MM.1S (cell line): ENCODE measurements around the gene UNC13B.

Source experiments
- DNase-seq: peaks from one replicate; pipeline ENCODE4 v3.0.0-alpha.2; 2015
- H2AFZ ChIP-seq: fragments of 300-600 bp; sonication (generic); 2 replicates; pipeline ENCODE4 v1.6.0; 2016; ENCODE audit warnings: antibody characterized with exemption, low read length
- H3F3A ChIP-seq: fragments of 300-600 bp; sonication (generic); 2 replicates; pipeline ENCODE4 v1.6.1; 2016; ENCODE audit warnings: mild to moderate bottlenecking, antibody characterized with exemption, low read length, moderate library complexity, mixed read lengths; ENCODE audit not compliant: insufficient read depth
- H3K27ac ChIP-seq: fragments of 300-600 bp; sonication (generic); 2 replicates; pipeline ENCODE4 v1.5.1; 2016; ENCODE audit warnings: mild to moderate bottlenecking, low read length
- H3K27me3 ChIP-seq: fragments of 300-600 bp; sonication (generic); replicated peaks from 2 replicates; pipeline ENCODE4 v1.6.0; 2016; ENCODE audit warnings: low read length; ENCODE audit not compliant: insufficient read depth
- H3K36me3 ChIP-seq: fragments of 300-600 bp; sonication (generic); replicated peaks from 2 replicates; pipeline ENCODE4 v1.6.1; 2016; ENCODE audit warnings: mild to moderate bottlenecking, low read length, mixed read lengths; ENCODE audit not compliant: insufficient read depth
- H3K4me1 ChIP-seq: fragments of 300-600 bp; sonication (generic); 2 replicates; pipeline ENCODE4 v1.6.1; 2016; ENCODE audit warnings: low read length, mixed read lengths
- H3K4me2 ChIP-seq: fragments of 300-600 bp; sonication (generic); 2 replicates; pipeline ENCODE4 v1.6.0; 2016; ENCODE audit warnings: low read depth, low read length
- H3K4me3 ChIP-seq: fragments of 300-600 bp; sonication (generic); 2 replicates; pipeline ENCODE4 v1.5.1; 2016; ENCODE audit warnings: low read length, mixed read lengths
- H3K79me2 ChIP-seq: fragments of 300-600 bp; sonication (generic); 2 replicates; pipeline ENCODE4 v1.6.1; 2016; ENCODE audit warnings: mixed run types, low read length, mixed read lengths
- H3K9ac ChIP-seq: fragments of 300-600 bp; sonication (generic); 2 replicates; pipeline ENCODE4 v1.6.1; 2016; ENCODE audit warnings: low read length, mixed read lengths
- H3K9me2 ChIP-seq: fragments of 300-600 bp; sonication (generic); replicated peaks from 2 replicates; pipeline ENCODE4 v1.6.1; 2016; ENCODE audit warnings: mild to moderate bottlenecking, low read length, mixed read lengths; ENCODE audit not compliant: insufficient read depth
- H3K9me3 ChIP-seq: fragments of 300-600 bp; sonication (generic); replicated peaks from 2 replicates; pipeline ENCODE4 v1.6.1; 2016; ENCODE audit warnings: mild to moderate bottlenecking, low read length, mixed read lengths; ENCODE audit not compliant: insufficient read depth
- H4K20me1 ChIP-seq: fragments of 300-600 bp; sonication (generic); 2 replicates; pipeline ENCODE4 v1.6.1; 2016; ENCODE audit warnings: mild to moderate bottlenecking, low read length, moderate library complexity, mixed read lengths; ENCODE audit not compliant: insufficient read depth
- EZH2 ChIP-seq: fragments of 300-600 bp; sonication (generic); optimal IDR thresholded peaks from 2 replicates; pipeline ENCODE3; 2017; ENCODE audit warnings: low read depth, mild to moderate bottlenecking, antibody characterized with exemption, low read length, mixed read lengths
- EZH2phosphoT487 ChIP-seq: fragments of 300-600 bp; sonication (generic); IDR thresholded peaks from 2 replicates; pipeline ENCODE4 v1.6.1; 2018; ENCODE audit warnings: antibody characterized with exemption, low read length
- TF ChIP-seq, protein P1 (sequence below): fragments of 300-600 bp; sonication (generic); IDR thresholded peaks from 2 replicates; pipeline ENCODE4 v1.5.1; 2016; ENCODE audit warnings: antibody characterized with exemption, low read length, mixed read lengths

The UNC13B gene

DNA sequence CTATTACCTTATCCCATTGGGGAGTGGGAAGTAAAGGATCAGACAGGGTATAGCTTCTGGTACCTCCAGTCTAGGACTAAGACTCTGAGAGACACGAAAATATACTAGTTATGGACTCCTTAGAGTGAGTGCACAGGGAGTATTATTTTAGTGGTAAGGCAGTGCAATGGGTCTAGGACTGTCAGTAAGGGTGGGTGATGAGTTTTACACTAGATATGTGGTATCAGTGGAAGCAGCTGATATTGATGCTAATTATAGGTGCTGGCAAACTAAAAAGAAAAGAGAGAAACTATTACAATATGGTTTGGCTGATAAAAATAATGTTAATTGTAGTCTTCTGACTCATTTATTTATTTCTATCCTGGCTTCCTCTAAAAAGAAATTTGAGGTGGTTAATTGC lies 118.6 kb downstream of the UNC13B start:
- H3K4me1 ChIP-seq = no peaks in the 10 kb centered on the region
- H3K9ac ChIP-seq = no peak overlapping the region
- H2AFZ ChIP-seq = no peak overlapping the region
- no peaks in the 10 kb centered on the region for H3F3A ChIP-seq
- no peaks in the 10 kb centered on the region for H3K27me3 ChIP-seq
- H3K36me3 ChIP-seq = no peaks in the 10 kb centered on the region
- no peak overlapping the region for H3K4me2 ChIP-seq
- TF ChIP-seq, protein P1, sequence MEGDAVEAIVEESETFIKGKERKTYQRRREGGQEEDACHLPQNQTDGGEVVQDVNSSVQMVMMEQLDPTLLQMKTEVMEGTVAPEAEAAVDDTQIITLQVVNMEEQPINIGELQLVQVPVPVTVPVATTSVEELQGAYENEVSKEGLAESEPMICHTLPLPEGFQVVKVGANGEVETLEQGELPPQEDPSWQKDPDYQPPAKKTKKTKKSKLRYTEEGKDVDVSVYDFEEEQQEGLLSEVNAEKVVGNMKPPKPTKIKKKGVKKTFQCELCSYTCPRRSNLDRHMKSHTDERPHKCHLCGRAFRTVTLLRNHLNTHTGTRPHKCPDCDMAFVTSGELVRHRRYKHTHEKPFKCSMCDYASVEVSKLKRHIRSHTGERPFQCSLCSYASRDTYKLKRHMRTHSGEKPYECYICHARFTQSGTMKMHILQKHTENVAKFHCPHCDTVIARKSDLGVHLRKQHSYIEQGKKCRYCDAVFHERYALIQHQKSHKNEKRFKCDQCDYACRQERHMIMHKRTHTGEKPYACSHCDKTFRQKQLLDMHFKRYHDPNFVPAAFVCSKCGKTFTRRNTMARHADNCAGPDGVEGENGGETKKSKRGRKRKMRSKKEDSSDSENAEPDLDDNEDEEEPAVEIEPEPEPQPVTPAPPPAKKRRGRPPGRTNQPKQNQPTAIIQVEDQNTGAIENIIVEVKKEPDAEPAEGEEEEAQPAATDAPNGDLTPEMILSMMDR = no peak
- no peaks in the 10 kb centered on the region for H4K20me1 ChIP-seq
- H3K9me3 ChIP-seq = no peaks in the 10 kb centered on the region
- DNase-seq = no peak
- no peaks in the 10 kb centered on the region for H3K79me2 ChIP-seq
- H3K27ac ChIP-seq = no peak overlapping the region
- H3K9me2 ChIP-seq = no peaks in the 10 kb centered on the region
- H3K4me3 ChIP-seq = no peak overlapping the region

DNA sequence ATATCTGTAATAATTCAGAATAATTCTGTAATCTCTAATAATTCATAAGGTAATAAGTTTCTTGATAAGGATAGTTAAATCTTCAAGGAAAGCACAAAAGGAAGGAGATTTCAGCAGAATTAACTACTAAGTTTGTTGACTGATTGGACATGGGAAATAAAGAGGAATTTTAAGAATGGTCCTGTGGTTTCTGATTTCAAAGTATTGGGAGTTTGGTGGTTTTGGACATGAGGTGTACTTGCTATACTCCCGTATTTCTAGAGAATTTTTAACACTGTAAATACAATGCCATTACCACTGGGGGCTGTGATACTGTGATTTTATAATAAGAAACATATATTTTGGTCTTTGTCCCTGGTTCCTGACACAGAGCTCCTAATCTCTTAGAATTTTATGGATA lies 123.9 kb downstream of the UNC13B start:
- no peak for DNase-seq
- no peak overlapping the region for H3K4me2 ChIP-seq
- no peaks in the 10 kb centered on the region for H3F3A ChIP-seq
- no peak overlapping the region for H3K4me3 ChIP-seq
- H2AFZ ChIP-seq = no peak overlapping the region
- H3K4me1 ChIP-seq = no peaks in the 10 kb centered on the region
- no peak for TF ChIP-seq EZH2phosphoT487
- TF ChIP-seq, protein P1 = no peak
- no peak for TF ChIP-seq EZH2
- H3K27me3 ChIP-seq = no peaks in the 10 kb centered on the region
- no peaks in the 10 kb centered on the region for H3K79me2 ChIP-seq
- no peaks in the 10 kb centered on the region for H3K36me3 ChIP-seq
- no peak overlapping the region for H3K27ac ChIP-seq
- H4K20me1 ChIP-seq = no peaks in the 10 kb centered on the region
- H3K9me3 ChIP-seq = no peaks in the 10 kb centered on the region
- no peak overlapping the region for H3K9ac ChIP-seq
- H3K9me2 ChIP-seq = no peaks in the 10 kb centered on the region

DNA sequence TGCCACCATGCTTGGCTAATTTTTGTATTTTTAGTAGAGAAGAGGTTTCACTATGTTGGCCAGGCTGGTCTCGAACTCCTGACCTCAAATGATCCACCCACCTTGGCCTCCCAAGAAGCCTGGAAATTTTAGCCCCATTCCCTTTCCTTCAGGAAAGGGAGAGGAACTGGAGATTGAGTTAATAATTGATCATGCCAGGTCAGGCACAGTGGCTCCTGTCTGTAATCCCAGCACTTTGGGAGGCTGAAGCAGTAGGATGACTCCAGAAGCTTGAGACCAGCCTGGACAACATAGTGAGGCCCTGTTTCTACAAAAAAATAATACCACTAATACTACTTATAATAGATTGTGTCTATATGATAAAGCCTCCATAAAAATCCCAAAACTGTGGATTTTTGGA lies 124.6 kb downstream of the UNC13B start:
- H3K27ac ChIP-seq = no peak overlapping the region
- H2AFZ ChIP-seq = no peak overlapping the region
- H3K9me2 ChIP-seq = no peaks in the 10 kb centered on the region
- H3K9ac ChIP-seq = no peak overlapping the region
- H3F3A ChIP-seq = no peaks in the 10 kb centered on the region
- H3K36me3 ChIP-seq = no peaks in the 10 kb centered on the region
- H3K4me2 ChIP-seq = no peak overlapping the region
- H3K4me1 ChIP-seq = no peaks in the 10 kb centered on the region
- no peak overlapping the region for H3K4me3 ChIP-seq
- H3K9me3 ChIP-seq = no peaks in the 10 kb centered on the region
- no peaks in the 10 kb centered on the region for H3K27me3 ChIP-seq
- H3K79me2 ChIP-seq = no peaks in the 10 kb centered on the region
- no peaks in the 10 kb centered on the region for H4K20me1 ChIP-seq
- TF ChIP-seq, protein P1 = no peak
- TF ChIP-seq EZH2phosphoT487 (no peak), EZH2 (no peak)
- no peak for DNase-seq
